Endothelial cell of umbilical vein (primary cell): ENCODE data around the gene MME.

ENCODE experiments used
- CTCF ChIP-seq, 2 donors: IDR thresholded peaks; 1 replicate in 1 of 2; 2 replicates in 1 of 2; pipeline ENCODE4 v1.5.1; 2011; ENCODE audit warnings: low read length in 2 of 2, mild to moderate bottlenecking in 2 of 2, moderate library complexity in 2 of 2, control low read depth in 1 of 2, inconsistent platforms in 1 of 2, low read depth in 1 of 2; ENCODE audit not compliant: insufficient read depth in 1 of 2; ENCODE audit errors: extremely low read depth in 1 of 2
- EZH2 ChIP-seq: IDR thresholded peaks from 2 replicates; pipeline ENCODE4 v1.6.1; 2012; ENCODE audit warnings: borderline replicate concordance, low read depth, mild to moderate bottlenecking, moderate library complexity, low read length, inconsistent platforms; ENCODE audit not compliant: severe bottlenecking
- MYC ChIP-seq: IDR thresholded peaks from one replicate; pipeline ENCODE4 v1.6.1; 2011; ENCODE audit warnings: mild to moderate bottlenecking, low read depth, low read length
- POLR2A ChIP-seq: IDR thresholded peaks from 2 replicates; pipeline ENCODE4 v1.6.1; 2012; ENCODE audit warnings: low read depth, mild to moderate bottlenecking, control low read depth, low read length

- no peak for TF ChIP-seq CTCF (IDR thresholded peaks at IDR 0.05; ENCODE audit: extremely low read depth in 1 of 2, insufficient read depth in 1 of 2, low read depth in 1 of 2, low read length in 2 of 2)
- no peak for TF ChIP-seq EZH2
- TF ChIP-seq POLR2A: no peak
- TF ChIP-seq MYC: no peak
Measured at GRCh38 chr3:155231792-155232191, 151.7 kb downstream of the MME start.
